Measurements from ENCODE around the gene SCPEP1.
"Not testable (repeated sequence)": the region's sequence is repeated elsewhere in the genome, so short reads cannot be mapped to it uniquely, and the experiment has no call there.

The SCPEP1 gene, protein sequence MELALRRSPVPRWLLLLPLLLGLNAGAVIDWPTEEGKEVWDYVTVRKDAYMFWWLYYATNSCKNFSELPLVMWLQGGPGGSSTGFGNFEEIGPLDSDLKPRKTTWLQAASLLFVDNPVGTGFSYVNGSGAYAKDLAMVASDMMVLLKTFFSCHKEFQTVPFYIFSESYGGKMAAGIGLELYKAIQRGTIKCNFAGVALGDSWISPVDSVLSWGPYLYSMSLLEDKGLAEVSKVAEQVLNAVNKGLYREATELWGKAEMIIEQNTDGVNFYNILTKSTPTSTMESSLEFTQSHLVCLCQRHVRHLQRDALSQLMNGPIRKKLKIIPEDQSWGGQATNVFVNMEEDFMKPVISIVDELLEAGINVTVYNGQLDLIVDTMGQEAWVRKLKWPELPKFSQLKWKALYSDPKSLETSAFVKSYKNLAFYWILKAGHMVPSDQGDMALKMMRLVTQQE

DNA sequence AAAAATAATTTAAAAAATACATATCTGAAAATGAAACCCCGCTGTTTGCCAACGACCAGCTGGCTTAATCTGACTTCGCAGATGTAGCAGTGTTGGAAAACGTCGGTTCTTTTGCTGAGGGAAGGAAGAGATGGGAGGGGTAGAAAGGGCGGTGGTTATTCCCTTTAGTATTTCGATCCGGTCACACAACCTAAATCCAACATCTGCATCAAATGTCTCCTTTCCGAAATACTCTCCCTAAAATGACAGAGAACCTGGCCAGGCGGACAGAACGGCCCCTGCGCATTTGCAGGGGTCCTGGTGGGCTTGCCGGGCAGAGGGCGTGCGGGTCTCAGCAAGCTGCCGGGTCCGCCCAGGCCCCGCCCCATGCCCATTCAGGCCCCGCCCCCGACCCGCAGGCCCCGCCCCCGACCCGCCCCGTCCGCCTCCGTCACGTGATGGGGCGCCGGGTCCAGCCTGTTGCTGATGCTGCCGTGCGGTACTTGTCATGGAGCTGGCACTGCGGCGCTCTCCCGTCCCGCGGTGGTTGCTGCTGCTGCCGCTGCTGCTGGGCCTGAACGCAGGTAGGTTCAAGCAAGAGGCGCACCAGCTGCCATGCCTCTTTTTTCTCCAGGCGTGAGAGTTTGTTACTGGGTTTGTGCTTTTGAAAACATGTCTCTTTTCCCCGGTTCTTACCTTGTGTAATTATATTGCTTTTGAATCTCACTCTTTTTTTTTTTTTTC, at the start of gene SCPEP1:
SCPEP1 (plus strand) TSS at position 459 of the 723 bp plus-strand sequence; CDS start at position 488, 29 bp downstream.
- DNase-seq (ENCODE audit: low spot score): peak; percentile 84

DNA sequence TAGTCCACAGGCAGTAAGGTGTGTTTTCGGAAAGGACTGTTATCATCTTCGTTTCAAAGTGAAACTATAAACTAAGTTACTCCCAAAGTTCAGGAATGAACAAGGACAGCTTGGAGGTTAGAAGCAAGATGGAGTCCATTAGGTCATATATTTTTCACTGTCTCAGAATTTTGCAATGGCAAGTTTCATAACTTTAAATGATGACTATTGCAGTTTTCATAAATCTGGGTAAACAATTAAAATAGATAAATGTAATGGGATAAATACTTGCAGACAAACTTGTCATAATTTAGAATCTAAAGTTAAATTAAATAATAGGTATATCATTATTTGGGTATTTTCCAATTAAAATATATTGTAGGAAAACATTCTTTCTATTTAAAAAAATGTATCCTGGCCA, 49.3 kb upstream of the SCPEP1 start:
- DNase-seq (ENCODE audit: low spot score): no peak

DNA sequence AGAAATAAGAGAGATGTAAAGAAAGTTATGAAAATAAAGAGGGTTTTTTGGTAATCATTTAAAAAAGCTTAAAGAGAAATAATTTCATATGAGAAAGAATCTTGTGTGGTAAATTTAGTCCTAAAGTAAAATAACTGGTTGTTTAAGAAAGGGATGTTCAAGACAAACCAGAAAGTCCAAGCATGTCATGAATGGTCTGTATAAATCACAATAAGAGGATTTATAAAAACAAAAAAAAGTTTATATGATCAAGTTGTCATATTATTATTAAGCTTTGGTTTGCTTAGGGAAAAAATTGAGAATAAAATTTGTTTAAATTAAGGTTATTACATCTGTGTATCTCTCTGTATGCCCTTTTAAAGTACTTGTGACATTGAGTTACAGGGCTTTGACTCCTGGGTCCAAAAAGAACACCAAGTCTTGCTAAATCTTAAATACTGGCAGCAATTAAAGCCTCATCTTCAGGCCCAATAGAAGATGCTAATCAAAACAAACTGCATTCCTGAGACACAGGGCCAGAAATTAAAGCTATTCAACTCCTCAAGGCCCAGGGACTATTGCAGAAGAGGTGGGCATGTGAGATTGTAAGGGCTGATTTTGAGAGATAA, 48.5 kb upstream of the SCPEP1 start:
- no peak for DNase-seq (ENCODE audit: low spot score)

DNA sequence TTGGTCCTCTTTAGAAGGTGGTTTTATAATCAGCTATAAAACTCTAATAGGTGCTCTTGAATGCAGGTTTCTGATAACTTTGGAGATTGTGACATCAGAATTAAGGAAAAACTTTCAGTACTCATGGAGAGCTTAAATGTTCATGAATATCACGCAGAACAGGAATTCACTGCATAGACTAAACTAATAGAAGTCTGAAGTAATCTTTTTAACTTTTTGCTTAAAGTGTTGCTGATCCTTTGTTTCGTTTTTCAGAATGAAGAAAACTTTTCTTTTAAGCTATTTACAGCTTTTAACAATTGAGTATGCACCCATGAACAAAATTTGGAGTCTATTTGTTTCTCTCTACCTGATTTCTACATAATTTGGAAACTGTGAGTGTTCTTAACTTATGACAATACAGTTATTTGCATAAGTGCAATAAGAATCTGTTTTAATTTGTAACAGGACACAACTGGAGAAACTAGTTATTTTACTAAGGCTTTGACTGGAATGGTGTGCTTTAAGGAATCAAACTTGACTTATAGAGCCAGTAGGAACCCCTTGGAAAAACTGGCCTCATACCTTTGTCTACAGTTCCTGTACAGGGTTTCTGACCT, 47.1 kb upstream of the SCPEP1 start:
- DNase-seq (ENCODE audit: low spot score): no peak

DNA sequence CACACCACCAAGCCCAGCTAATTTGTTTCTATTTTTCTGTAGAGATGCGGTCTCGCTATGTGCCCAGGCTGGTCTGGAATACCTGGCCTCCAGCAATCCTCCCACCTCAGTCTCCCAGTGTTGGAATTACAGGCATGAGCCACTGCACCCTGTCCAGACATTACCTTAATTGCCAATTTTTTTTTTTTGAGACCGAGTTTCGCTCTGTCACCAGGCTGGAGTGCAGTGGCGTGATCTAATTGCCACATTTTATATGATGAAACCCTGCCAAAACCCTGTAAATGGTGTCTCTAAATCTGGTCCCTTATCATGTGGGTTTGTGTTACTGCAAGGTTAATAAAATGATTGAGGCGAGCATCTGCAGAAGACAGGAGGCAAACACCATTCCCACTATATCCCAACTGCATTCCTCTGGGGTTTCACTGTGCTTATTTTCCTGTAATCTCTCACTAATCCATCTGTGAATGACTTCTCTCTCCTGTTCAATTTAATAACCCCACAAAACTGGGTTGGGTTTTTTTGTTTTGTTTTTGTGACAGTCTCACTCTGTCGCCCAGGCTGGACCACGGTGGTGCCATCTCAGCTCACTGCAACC, 44.7 kb upstream of the SCPEP1 start:
- no peak for DNase-seq (ENCODE audit: low spot score)

DNA sequence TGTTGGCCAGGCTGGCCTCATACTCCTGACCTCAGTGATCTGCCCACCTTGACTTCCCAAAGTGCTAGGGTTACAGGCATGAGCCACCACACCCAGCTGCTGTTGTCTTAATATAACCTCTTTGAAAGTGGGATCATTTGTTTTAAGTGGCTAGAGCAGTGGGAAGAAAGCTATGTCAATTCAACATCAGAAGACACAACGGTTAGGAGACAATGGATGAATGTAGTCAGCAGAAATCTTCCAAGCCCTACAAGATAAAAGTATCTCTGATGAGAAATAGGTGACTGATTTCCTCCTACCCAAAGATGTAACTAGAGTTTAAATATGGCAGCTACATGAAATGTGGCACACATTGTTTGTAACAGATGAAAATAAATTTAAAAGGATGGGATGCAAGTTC, 44.1 kb upstream of the SCPEP1 start:
- no peak for DNase-seq (ENCODE audit: low spot score)

DNA sequence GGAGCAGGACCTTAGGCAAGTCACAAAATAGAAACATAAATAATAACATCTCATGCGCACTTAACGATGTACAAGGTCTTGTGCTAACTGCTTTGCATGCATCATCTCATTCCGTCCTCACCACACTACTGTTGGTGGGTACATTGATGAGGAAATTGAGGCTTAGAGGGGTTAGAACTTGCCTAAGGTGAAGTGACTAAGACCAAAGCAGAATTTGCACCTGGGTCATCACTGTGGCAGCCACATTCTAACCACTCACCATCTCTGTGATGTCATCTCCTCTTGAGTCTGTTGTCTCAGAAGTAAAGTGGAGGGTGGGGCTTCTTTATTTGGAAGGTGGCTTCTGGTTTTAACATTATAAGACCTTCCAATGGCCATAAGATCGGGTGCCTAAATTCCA, 43.7 kb upstream of the SCPEP1 start:
- no peak for DNase-seq (ENCODE audit: low spot score)

DNA sequence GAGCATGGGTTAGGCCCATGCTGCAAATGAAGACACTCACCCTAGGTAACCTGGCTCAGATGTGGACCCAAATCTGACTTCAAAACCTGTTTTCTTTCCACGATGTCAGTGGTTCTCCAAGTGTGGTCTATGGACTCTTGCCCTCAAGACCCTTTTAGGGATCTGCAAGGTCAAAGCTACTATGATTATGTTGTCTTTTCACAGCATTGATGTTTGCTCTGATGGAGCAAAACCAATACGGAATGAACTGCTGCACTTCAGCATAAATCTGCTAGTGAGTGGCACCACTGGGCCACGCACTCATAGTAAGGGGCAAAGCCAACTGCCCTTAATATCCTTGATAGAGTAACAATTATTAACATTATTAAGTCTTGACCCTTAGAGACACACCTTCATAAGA, 42.5 kb upstream of the SCPEP1 start:
- no peak for DNase-seq (ENCODE audit: low spot score)

DNA sequence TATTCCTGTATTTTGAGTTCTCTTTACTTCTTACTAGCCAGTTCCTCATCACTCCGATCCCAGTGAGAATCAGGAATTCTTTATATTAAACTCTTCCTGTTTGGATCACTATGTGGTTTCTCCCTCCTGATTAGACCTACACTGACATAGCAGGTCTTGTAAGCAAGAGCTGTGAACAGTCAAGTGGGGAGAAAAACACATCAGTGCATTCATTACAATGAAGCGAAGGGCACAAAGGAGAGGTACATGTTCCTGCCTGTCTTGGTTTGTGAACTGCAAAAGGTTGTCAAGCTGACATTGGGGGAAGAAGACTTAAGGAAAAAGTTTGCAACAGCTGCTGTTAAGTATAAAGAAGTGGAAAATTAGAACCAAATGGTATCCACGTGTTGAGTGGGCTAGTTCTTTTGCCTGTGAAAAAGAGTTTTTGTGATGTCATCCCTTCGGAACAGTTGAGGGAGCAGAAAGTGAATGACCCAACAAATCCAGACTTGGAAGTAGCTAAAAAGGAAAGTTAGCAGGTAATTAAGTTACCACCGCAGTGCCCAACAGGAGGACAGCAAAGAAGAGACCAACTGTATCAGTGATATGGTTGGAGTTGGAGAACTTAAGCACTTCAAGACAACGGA, 41.1 kb upstream of the SCPEP1 start:
- no peak for DNase-seq (ENCODE audit: low spot score)

DNA sequence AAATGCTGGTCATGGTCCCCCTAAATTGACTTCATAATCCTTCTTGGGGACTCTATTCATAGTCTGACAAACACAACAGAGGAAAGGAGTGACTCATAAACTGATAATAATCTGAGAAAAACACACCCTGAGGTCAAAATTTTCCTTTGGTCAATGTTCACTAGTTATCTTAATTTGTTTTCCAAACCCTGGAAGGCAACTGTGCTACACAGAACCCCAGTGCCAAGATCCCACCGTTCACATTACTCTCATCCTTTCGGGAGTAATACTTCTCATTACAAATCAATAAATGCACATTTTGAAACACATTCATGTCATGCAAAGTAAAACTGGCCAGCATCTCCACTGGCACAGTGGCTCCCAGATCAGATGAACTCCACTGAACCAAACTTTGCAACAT, 40.2 kb upstream of the SCPEP1 start:
- DNase-seq (ENCODE audit: low spot score): no peak

DNA sequence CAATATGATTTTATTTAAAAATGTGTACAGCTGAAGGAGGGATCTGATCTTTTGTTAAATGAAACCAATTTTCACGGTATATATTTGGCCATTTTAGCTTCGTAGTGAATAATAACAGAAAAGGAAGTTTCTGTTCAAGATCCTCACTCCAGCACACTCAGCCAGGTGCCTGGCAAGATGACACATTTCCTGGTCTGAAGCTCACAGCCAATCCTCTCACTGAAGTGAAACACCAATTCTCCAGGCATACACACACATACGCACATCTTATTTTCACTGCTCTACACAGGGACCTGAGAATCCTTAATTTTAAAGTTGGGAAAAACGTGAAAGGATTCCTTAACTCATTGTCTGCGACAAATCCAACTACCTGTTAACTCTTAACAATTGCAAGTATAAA, 39.7 kb upstream of the SCPEP1 start:
- not testable (repeated sequence) for DNase-seq (ENCODE audit: low spot score)

DNA sequence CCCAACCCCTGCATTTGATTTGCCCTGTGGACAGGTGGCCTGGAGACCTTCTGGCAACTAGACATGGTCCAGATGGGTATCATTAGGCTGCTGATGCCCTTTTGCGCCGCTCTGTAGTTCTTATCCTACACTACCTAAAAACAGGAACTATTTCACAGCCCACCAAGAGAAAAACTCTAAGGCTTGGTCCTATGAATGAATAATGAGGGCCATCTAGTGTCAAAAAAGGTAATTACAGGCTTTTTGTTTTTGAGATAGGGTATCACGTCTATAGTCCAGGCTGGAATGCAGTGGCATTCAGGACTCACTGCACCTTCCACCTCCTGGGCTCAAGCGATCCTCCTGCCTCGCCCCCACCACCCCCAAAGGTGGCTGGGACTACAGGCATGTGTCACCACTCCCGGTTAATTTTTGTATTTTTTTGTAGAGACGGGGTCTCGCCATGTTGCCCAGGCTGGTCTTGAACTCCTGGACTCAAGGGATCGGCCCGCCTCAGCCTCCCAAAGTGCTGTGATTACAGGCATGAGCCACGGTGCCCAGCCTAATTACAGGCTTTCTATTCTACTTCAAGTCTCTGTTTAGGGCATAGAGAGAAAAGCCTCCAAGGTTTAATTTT, 38.0 kb upstream of the SCPEP1 start:
- DNase-seq (ENCODE audit: low spot score): peak; percentile 48

DNA sequence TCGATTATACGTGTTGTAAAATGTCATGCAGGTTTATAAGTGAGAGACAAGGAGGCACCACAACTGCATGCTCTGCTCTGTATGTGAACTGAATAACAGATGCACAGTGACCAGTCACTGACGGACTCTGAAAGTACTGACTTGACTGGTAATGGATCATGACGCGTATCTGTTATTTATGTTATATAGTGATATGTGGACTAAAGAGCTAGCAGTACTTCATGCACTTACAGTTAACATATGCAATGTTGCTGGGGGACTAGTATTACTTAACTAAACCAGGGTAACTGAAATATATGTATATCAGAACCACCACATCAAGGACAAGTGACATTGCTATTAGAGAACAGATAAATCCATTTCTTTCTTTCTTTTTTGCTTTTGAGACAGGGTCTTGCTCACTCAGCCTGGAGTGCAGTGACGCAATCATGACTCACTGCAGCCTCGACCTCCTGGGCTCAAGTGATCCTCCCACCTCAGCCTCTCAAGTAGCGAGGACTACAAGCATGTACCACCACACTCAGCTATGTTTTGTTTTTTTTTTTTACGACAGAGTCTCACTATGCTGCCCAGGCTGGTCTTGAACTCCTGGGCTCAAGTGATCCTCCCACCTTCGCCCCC, 34.3 kb upstream of the SCPEP1 start:
- DNase-seq (ENCODE audit: low spot score): no peak

DNA sequence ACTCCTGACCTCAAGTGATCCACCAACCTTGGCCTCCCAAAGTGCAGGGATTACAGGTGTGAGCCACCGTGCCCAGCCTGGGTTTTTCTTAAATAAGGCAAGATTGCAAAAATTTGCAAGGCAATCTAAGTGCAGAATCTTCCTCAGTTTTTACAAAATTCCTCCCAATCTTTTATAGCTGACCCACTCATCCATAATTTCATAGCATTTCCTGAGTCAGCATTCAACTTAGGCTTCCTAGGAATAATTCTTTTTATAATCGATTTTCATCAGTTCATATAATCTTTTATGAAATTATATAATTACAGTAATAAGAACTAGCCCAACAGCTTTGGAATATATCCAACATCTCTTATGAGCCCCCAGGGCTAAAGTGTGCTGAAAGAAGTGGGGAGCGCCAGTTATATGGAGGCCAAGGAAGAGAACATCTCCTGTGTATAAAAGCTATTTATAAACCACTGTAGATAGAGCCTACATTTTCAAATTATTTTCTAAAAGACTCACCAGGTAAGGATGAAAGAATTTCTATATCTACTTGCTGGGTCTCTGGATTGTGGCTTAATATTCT, 31.9 kb upstream of the SCPEP1 start:
- DNase-seq (ENCODE audit: low spot score): no peak

DNA sequence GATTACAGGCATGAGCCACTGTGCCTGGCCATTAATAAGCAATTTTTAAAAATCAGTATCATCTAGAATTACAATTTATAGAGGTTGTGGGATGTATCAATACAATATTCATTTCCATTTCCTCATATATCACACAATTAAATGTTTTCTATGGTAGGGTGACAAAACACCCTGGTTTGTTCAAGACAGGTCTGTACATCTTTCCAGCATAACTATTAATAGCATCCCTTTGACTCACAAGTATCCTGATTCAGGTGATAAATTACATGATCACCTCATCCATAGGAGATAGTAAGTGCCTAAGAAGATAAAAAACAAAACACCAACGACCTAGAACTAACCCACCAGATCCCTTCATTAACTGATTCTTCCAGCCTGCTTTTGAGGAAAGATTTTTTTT, 30.2 kb upstream of the SCPEP1 start:
- DNase-seq (ENCODE audit: low spot score): no peak

DNA sequence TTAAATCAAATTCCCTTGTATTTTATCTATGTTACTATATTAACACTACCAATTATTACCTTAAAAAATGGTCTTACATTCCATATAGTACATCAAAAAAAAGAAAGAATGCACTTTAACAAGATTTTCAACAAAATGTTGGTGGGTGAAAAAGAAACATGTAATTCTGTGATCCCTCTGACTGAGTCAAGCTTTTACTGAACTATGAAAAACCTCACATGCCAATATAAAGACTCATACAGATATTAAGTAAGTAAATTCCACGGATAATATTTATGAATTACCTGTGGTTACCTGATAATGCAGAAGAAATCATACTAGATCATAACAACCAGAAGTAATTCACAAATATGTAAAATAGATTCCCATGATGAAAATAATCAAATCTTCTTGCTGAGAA, 29.4 kb upstream of the SCPEP1 start:
- no peak for DNase-seq (ENCODE audit: low spot score)

DNA sequence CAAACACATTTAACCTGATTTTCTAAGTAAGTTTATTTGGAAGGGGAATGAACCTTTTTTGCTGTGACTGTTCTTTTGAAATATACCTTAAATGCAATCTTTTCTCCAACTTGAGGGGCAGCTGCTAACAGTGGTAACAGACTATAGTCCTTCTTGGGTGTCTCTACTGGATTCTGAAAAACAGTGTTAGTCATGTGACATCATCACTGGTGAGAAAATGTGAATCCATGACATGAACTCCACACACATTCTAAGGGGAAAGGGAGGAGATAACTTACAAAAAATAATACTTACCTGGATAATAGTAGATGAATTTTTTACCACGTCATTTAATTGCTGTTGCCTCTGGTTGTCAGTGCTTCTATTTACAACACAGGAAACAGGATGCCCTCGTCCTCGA, 28.3 kb upstream of the SCPEP1 start:
- no peak for DNase-seq (ENCODE audit: low spot score)

DNA sequence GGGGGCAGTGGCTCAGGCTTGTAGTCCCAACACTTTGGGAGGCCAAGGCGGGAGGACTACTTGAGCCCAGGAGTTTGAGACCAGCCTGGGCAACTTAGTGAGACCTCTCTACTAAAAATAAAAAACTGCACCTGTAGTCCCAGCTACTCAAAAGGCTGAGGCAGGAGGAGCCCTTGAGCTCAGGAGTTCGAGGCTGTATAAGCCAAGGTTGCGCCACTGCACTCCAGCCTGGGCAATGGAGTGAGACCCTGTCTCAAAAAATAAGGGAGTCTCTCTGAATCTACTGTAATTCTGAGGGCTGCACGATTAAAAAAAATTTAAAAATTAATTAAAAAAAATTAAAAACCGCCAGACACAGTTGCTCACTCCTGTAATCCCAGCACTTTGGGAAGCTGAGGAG, 20.9 kb upstream of the SCPEP1 start:
- DNase-seq (ENCODE audit: low spot score): no peak

DNA sequence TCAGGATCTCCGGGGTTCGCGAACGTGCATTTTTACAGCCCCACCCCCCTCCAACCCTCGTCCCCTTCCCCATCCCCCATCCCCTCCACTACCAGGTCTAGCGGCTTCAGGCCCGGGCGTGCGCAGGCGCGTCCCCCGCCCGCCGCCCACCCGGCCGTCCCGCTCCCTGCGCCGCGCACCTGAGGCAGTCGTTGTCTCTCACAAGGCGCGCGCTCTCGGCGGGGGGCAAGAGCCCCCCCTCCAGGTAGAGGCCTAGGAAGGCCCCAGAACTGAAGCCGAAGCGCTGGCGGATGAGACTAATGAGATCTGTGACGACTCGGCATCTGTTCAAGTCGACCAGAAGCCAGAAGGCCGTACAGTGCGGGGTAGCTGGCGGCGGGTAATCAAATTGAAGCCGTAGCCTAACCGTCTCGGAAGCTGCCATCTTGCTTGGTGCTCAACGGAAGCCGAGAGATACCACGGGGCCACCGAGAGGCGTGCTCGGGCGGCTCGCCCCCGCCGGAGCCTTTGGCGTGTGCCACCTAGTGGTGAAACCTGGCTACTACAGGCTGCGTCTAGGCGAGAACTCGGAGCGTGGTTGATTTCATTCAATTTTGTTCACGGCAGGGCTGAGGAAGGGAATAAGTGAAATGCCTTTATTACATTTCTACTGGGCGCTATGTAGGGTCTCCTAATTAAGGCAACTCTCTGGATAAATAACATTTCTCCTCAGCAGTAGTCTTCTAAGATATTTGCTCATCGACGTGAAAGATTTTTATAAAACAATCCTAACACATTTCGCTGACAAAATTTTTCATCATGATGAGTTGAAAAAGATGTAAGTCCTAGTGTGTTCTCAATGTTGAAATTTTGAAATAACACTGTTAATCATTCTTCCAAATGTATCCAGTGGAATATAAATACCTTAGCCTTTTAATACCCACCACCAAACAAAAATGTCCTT, 17.1 kb upstream of the SCPEP1 start, which contains the start of gene COIL:
COIL (minus strand) TSS at position 455 of the 943 bp plus-strand sequence; CDS start at position 424, 31 bp downstream.
- DNase-seq (ENCODE audit: low spot score): peak; percentile 91
